ENCODE data around the gene SLC6A5. TPM values are rescaled to one million over a fixed set of nuclear protein-coding genes. Genes with fewer than 3 reads are reported as not detected.
A peak's percentile ranks its signal among the peaks of the same experiment; 100 is the strongest.

SLC6A5 gene
- total RNA-seq, 6 donors from 2014 or later, result not detected

DNA sequence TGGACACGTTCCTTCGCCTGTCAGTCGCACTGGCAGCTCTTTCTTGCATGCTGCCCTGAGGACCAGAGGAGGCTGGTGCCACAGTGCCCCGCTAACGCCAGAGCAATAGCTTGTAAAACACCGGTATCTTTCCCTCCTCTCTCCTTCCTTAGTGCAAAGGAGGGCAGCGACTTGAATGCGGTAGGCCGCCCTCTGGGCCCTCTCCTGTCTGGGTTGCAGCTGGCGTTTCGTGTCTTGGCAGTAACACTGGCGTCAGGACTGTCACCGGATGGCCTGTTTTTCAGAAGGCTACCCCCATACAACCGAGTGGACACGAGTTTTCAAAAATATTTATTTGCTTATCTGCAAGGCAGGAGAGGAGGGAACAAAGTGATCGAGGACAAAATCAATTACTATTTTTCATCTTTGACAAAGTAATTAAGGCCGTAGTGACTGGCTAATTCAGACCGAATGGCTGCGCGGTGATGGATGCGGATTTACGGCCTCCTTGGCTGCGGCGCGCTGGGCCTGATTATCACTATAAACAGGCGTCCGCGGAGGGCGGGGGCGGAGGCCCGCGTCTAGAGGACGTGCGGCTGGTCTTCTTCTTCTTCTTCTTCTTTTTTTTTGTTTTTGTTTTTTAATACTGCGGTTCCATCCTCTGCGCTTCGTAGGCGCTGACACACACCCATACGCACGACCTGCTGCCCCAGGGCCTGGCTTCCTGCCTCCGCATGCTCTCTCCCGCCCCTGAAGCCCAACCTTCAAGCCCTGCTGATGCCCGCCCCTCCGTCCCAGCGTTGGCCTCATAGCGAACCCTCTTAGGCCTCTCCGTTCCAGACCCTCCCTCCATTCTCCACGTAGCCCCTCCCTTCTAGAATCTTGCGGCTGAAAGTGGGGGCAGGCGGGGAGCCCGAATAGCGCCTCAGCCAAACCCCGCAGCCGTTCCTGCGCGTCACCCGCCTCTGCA, 2.9 kb upstream of the SLC6A5 start:
- Histone ChIP-seq H3K4me1 (peaks cover 3 to 14% (median 7%) of the 10 kb centered on the region in 4 donors), H3K27me3 (peaks cover 0 to 35% (median 20%) of the 10 kb centered on the region in 4 donors), H3K27ac (no peak overlapping the region), H3K9me3 (no peaks in the 10 kb centered on the region), H3K36me3 (no peaks in the 10 kb centered on the region), H3K4me3 (no peak overlapping the region)
- WGBS, 2 donors, result 8 to 12% methylated on average over 51 to 54 of the region's 57 CpGs
- DNase-seq (peak in 1 of 2 donors; percentile 75), ATAC-seq (ENCODE audit: low FRiP score in 2 of 2) (no peak)
- TF ChIP-seq EP300 (IDR thresholded peaks at IDR 0.05) (no peak), POLR2A (IDR thresholded peaks at IDR 0.05) (no peak), POLR2AphosphoS5 (IDR thresholded peaks at IDR 0.05) (no peak)
- TF ChIP-seq, protein P1, sequence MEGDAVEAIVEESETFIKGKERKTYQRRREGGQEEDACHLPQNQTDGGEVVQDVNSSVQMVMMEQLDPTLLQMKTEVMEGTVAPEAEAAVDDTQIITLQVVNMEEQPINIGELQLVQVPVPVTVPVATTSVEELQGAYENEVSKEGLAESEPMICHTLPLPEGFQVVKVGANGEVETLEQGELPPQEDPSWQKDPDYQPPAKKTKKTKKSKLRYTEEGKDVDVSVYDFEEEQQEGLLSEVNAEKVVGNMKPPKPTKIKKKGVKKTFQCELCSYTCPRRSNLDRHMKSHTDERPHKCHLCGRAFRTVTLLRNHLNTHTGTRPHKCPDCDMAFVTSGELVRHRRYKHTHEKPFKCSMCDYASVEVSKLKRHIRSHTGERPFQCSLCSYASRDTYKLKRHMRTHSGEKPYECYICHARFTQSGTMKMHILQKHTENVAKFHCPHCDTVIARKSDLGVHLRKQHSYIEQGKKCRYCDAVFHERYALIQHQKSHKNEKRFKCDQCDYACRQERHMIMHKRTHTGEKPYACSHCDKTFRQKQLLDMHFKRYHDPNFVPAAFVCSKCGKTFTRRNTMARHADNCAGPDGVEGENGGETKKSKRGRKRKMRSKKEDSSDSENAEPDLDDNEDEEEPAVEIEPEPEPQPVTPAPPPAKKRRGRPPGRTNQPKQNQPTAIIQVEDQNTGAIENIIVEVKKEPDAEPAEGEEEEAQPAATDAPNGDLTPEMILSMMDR (IDR thresholded peaks at IDR 0.05), result no peak

DNA sequence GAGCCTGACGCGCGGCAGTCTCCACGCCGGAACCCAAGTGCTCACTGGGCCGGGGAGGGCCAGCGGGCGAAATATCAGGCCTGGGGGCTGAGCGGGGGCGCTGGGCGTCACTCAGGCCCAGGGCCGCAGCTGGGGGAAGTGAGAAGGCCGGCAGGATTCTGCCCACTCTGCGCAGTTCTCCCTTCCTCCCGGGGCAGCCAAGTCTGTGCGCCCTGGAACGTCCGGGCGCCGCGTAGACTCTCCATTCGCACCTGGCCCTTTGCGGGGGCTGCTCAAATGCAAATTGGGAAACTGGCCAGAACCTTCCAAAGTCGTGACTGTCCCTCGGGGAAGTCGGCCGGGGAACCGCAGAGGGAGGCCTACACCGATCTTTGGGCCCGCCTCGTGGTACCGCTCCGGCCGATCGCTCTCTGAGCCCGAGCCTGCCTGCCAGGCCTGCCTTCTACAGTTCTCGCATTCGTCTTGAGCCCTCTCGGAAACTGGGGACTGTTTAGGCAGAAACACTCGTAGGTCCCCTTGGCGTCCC, 2.2 kb upstream of the SLC6A5 start:
- DNase-seq, result peak in 1 of 2 donors; percentile 59
- Histone ChIP-seq H3K9me3 (no peaks in the 10 kb centered on the region), H3K27ac (no peak overlapping the region), H3K4me1 (peaks cover 3 to 14% (median 7%) of the 10 kb centered on the region in 4 donors), H3K27me3 (peaks cover 0 to 39% (median 24%) of the 10 kb centered on the region in 4 donors), H3K36me3 (no peaks in the 10 kb centered on the region), H3K4me3 (no peak overlapping the region)
- no peak for ATAC-seq (ENCODE audit: low FRiP score in 2 of 2)
- TF ChIP-seq POLR2AphosphoS5 (IDR thresholded peaks at IDR 0.05), result no peak
- TF ChIP-seq EP300 (IDR thresholded peaks at IDR 0.05), result no peak
- 0 to 9% methylated on average over 2 to 33 of the region's 41 CpGs for WGBS, 2 donors

DNA sequence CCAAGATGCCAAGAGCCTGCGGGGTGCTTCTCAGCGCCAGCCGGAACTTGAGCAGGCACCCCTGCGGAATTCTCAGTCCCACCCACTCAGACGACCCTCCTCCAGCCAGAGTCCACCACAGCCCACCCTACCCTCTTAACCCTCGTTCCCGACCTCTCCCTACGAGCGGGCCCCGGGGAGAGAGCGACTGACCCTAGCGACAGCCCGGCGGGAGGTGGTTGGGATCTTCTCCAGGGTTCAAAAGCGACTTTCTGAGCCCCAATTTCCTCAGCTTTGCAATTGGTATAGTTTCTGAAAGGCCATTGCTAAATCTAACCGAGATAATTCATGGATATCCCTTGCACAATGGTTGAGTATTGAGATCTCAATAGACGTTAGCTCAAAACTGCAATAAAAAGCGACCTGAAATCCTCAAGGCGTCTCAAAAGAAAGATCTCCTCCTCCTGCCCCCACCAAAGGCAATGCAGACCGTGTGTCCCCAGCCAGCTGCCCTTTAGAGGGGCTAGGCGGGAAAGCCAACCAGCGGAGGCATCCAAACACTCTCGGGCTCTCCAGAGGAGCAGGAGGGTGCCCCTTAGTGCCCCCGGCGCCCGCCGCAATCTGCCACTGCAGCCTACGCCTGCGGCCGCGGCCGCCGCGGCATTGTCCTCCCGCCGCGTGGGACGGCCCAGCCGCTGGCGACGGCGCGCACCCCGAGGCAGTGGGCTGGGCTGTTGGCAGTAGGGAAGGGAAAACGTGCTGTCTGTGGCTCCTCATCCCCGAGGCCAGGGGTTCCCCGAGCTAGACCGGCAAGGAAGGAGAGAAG, 1.5 kb upstream of the SLC6A5 start:
- ATAC-seq (ENCODE audit: low FRiP score in 2 of 2) (no peak), DNase-seq (peak in 1 of 2 donors; percentile 57)
- Histone ChIP-seq H3K27me3 (peaks cover 0 to 39% (median 24%) of the 10 kb centered on the region in 4 donors), H3K27ac (no peak overlapping the region), H3K9me3 (no peaks in the 10 kb centered on the region), H3K36me3 (no peaks in the 10 kb centered on the region), H3K4me3 (no peak overlapping the region), H3K4me1 (peaks cover 3 to 14% (median 7%) of the 10 kb centered on the region in 4 donors)
- 1 to 4% methylated on average over 9 to 32 of the region's 48 CpGs for WGBS, 2 donors
- TF ChIP-seq POLR2A (IDR thresholded peaks at IDR 0.05), result no peak

DNA sequence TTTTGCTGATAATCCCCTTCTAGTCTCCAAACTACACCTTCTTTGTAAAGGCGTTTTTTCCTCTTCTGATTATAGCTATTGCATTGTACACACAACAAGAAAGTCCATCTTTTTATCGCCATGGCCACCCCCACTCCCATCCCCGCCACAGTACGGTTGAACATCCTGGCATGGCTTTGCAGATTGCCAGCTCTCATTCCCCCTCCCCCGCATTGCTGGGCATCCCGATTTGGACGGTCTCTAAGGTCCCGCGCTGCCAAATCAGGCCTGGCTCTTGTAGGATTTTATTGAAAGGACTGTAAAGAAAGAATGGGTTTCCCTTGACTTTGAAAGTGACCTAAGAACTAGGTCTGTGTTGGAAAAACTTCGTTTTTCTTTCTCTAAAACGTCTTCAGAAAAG, 916 bp upstream of the SLC6A5 start:
- no peak for DNase-seq
- 7 to 10% methylated on average over 11 of the region's 11 CpGs for WGBS, 2 donors
- no peak for ATAC-seq (ENCODE audit: low FRiP score in 2 of 2)

DNA sequence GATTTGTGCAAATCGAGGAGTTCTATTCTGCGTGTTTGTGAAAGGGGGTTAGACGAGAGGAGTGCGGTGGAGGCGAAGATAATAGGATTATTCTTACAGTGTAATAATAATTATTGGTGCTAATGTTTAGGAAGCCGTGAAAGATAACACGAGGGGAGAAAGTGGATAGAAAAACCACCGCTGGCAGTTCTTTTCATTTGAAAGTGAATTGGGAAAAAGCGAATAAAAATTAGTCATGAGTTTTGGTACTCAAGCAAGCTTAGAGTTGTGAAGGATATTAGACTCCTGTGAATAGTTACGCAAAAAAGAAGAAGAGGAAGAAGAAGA, 575 bp downstream of the SLC6A5 start:
- peaks cover 3 to 14% (median 7%) of the 10 kb centered on the region in 4 donors for H3K4me1 ChIP-seq
- H3K27me3 ChIP-seq, result peaks cover 0 to 48% (median 29%) of the 10 kb centered on the region in 4 donors
- H3K9me3 ChIP-seq, result no peaks in the 10 kb centered on the region
- TF ChIP-seq, protein P1 (IDR thresholded peaks at IDR 0.05), result no peak
- TF ChIP-seq POLR2A (IDR thresholded peaks at IDR 0.05) (no peak), EP300 (IDR thresholded peaks at IDR 0.05) (no peak)
- H3K4me3 ChIP-seq, result no peak overlapping the region
- DNase-seq (no peak), ATAC-seq (ENCODE audit: low FRiP score in 2 of 2) (no peak)
- no peak overlapping the region for H3K27ac ChIP-seq
- WGBS, 2 donors, result 17 to 23% methylated on average over 10 of the region's 10 CpGs
- no peaks in the 10 kb centered on the region for H3K36me3 ChIP-seq

More for the DNA sequence above, 916 bp upstream of the SLC6A5 start:
- H3K9me3 ChIP-seq, result no peaks in the 10 kb centered on the region
- H3K36me3 ChIP-seq, result no peaks in the 10 kb centered on the region
- H3K27ac ChIP-seq, result no peak overlapping the region
- peaks cover 3 to 14% (median 7%) of the 10 kb centered on the region in 4 donors for H3K4me1 ChIP-seq
- peaks cover 0 to 39% (median 24%) of the 10 kb centered on the region in 4 donors for H3K27me3 ChIP-seq
- H3K4me3 ChIP-seq, result no peak overlapping the region
- TF ChIP-seq EP300 (IDR thresholded peaks at IDR 0.05) (no peak), POLR2AphosphoS5 (IDR thresholded peaks at IDR 0.05) (no peak), POLR2A (IDR thresholded peaks at IDR 0.05) (no peak)
- TF ChIP-seq, protein P1 (IDR thresholded peaks at IDR 0.05), result no peak
